HCT116 (cell line): ENCODE results near the gene NCBP2. TPM values are rescaled to one million over a fixed set of nuclear protein-coding genes. Genes with fewer than 3 reads are reported as not detected.
A peak's percentile ranks its signal among the peaks of the same experiment; 100 is the strongest.

Source experiments
- ATAC-seq: fragments of 200-7000 bp; cut with Tn5 transposase; 2 replicates; pipeline ENCODE4 v1.9.1; 2020; ENCODE audit warnings: mild to moderate bottlenecking, moderate library complexity
- BruUV-seq: library from RNA; stranded (reverse); fragments of 400-500 nt; replicated peaks from 2 replicates; lab custom pipeline; 2021; lab: Mats Ljungman, UMichigan
- CTCF ChIA-PET: fragments of 300-600 bp; sonication (Branson Sonifier 250); formaldehyde crosslinking; loops from one replicate; lab custom pipeline; 2021; ENCODE audit warnings: antibody characterized with exemption; lab: Charles Lee
- POLR2A ChIA-PET: fragments of 300-600, 350-600 bp; sonication (Branson Sonifier 250); formaldehyde crosslinking; loops from one replicate; lab custom pipeline; 2021; ENCODE audit warnings: antibody characterized with exemption; lab: Charles Lee
- RAD21 ChIA-PET, 2 experiments: fragments of 300-600 bp; sonication (Branson Sonifier 250); formaldehyde crosslinking; loops; one replicate each; lab custom pipeline; 2023; ENCODE audit warnings: low total read pairs in 2 of 2; ENCODE audit not compliant: uncharacterized antibody in 2 of 2, unreplicated experiment in 2 of 2, low non-redundant PET in 1 of 2; lab: Charles Lee
- DNase-seq: peaks from one replicate; pipeline ENCODE4 v3.0.0-alpha.2; 2010; ENCODE audit warnings: low read depth, low spot score
- H2AFZ ChIP-seq: fragments of 200-600 bp; shearing (Covaris generic), sonication (generic); 2 replicates; pipeline ENCODE4 v1.6.1; 2017; ENCODE audit warnings: low read depth, mixed run types, mixed read lengths, antibody characterized with exemption, low read length; ENCODE audit not compliant: poor library complexity, severe bottlenecking
- H3K27ac ChIP-seq: 2 replicates; pipeline ENCODE4 v1.5.1; 2012; ENCODE audit warnings: low read depth, low read length
- H3K27me3 ChIP-seq: fragments of 200-600 bp; sonication (generic); 2 replicates; pipeline ENCODE4 v1.6.1; 2016; ENCODE audit warnings: mixed run types, low read length, mixed read lengths; ENCODE audit not compliant: insufficient read depth
- H3K36me3 ChIP-seq, 2 experiments: fragments of 200-500 bp in 1 of 2; fragments of 200-600 bp in 1 of 2; sonication (Bioruptor generic) in 1 of 2; sonication (generic) in 1 of 2; 2 replicates each; pipeline versions ENCODE4 v1.5.1 to v1.6.1; 2014 to 2016; ENCODE audit warnings: low read length in 2 of 2, inconsistent platforms in 1 of 2, mixed read lengths in 1 of 2, mixed run types in 1 of 2; ENCODE audit not compliant: insufficient read depth in 2 of 2, control insufficient read depth in 1 of 2
- H3K4me1 ChIP-seq, 2 experiments: fragments of 200-600 bp in 1 of 2; sonication (generic) in 1 of 2; 2 replicates each; pipeline versions ENCODE4 v1.5.1 to v1.6.1; 2012 to 2017; ENCODE audit warnings: low read length in 2 of 2, inconsistent platforms in 1 of 2, mild to moderate bottlenecking in 1 of 2, mixed read lengths in 1 of 2, mixed run types in 1 of 2, moderate library complexity in 1 of 2; ENCODE audit not compliant: insufficient read depth in 2 of 2, control insufficient read depth in 1 of 2
- H3K4me2 ChIP-seq: fragments of 200-600 bp; sonication (generic); 2 replicates; pipeline ENCODE4 v1.6.1; 2017; ENCODE audit warnings: mixed run types, low read length, mixed read lengths
- H3K4me3 ChIP-seq, 2 experiments: fragments of 200-600 bp in 1 of 2; sonication (generic) in 1 of 2; replicated peaks in 1 of 2; 2 replicates each; pipeline ENCODE4 v1.5.1; 2011 to 2016; ENCODE audit warnings: low read length in 2 of 2, control low read depth in 1 of 2, low read depth in 1 of 2, mild to moderate bottlenecking in 1 of 2, mixed read lengths in 1 of 2, mixed run types in 1 of 2
- H3K79me2 ChIP-seq: fragments of 200-600 bp; sonication (generic); 2 replicates; pipeline ENCODE4 v1.6.1; 2017; ENCODE audit warnings: mild to moderate bottlenecking, mixed run types, low read length, moderate library complexity, mixed read lengths; ENCODE audit not compliant: insufficient read depth
- H3K9ac ChIP-seq: fragments of 200-600 bp; sonication (generic); 2 replicates; pipeline ENCODE4 v1.6.1; 2016; ENCODE audit warnings: low read length, mixed read lengths
- H3K9me2 ChIP-seq: fragments of 200-600 bp; sonication (generic), shearing (Covaris generic); 2 replicates; pipeline ENCODE4 v1.6.1; 2017; ENCODE audit warnings: mixed run types, mild to moderate bottlenecking, moderate library complexity; ENCODE audit not compliant: insufficient read depth
- H3K9me3 ChIP-seq, 2 experiments: fragments of 200-500 bp in 1 of 2; fragments of 200-600 bp in 1 of 2; sonication (Bioruptor generic) in 1 of 2; sonication (generic) in 1 of 2; 2 replicates each; pipeline ENCODE4 v1.6.1; 2014 to 2017; ENCODE audit warnings: low read length in 2 of 2, mixed read lengths in 2 of 2, inconsistent platforms in 1 of 2, low read depth in 1 of 2, mild to moderate bottlenecking in 1 of 2, mixed run types in 1 of 2, moderate library complexity in 1 of 2; ENCODE audit not compliant: control insufficient read depth in 1 of 2, insufficient read depth in 1 of 2
- H4K20me1 ChIP-seq: fragments of 200-600 bp; sonication (generic), shearing (Covaris generic); 2 replicates; pipeline ENCODE4 v1.6.1; 2017; ENCODE audit warnings: mixed run types, mild to moderate bottlenecking, moderate library complexity; ENCODE audit not compliant: insufficient read depth
- CTCF ChIP-seq, 3 experiments: fragments of 200-600 bp in 1 of 3; sonication (generic) in 1 of 3; IDR thresholded peaks in 2 of 3; conservative IDR thresholded peaks in 1 of 3; 2 replicates each; pipeline ENCODE4 v1.5.1; 2012 to 2017; ENCODE audit warnings: low read depth in 2 of 3, low read length in 2 of 3, antibody characterized with exemption in 1 of 3, borderline replicate concordance in 1 of 3, control low read depth in 1 of 3, mild to moderate bottlenecking in 1 of 3, mixed read lengths in 1 of 3, mixed run types in 1 of 3, moderate library complexity in 1 of 3; ENCODE audit not compliant: insufficient read depth in 1 of 3
- ELF1 ChIP-seq: IDR thresholded peaks from 2 replicates; pipeline ENCODE4 v1.6.1; 2012; ENCODE audit warnings: low read depth, borderline replicate concordance
- EZH2 ChIP-seq: fragments of 200-600 bp; sonication (generic); IDR thresholded peaks from 2 replicates; pipeline ENCODE4 v1.6.1; 2017; ENCODE audit warnings: antibody characterized with exemption, mixed run types
- EZH2phosphoT487 ChIP-seq: fragments of 200-600 bp; IDR thresholded peaks from 2 replicates; pipeline ENCODE4 v1.6.1; 2018; ENCODE audit warnings: antibody characterized with exemption, borderline replicate concordance
- FOSL1 ChIP-seq: IDR thresholded peaks from 2 replicates; pipeline ENCODE4 v1.6.1; 2012; ENCODE audit warnings: low read depth
- RAD21 ChIP-seq: IDR thresholded peaks from 2 replicates; pipeline ENCODE4 v1.6.1; 2012; ENCODE audit warnings: low read depth, mild to moderate bottlenecking
- SIN3A ChIP-seq: IDR thresholded peaks from 2 replicates; pipeline ENCODE4 v1.6.1; 2012; ENCODE audit warnings: low read depth
- SP1 ChIP-seq: IDR thresholded peaks from 2 replicates; pipeline ENCODE4 v1.6.1; 2012; ENCODE audit warnings: low read depth
- SRF ChIP-seq: IDR thresholded peaks from 2 replicates; pipeline ENCODE4 v1.6.1; 2012; ENCODE audit warnings: low read depth
- TCF7L2 ChIP-seq: IDR thresholded peaks from 2 replicates; pipeline ENCODE4 v1.7.0; 2011; ENCODE audit warnings: borderline replicate concordance, inconsistent platforms; ENCODE audit not compliant: insufficient read depth, insufficient read length; ENCODE audit errors: extremely low read depth
- ZFX ChIP-seq: fragments of 450-650 bp; IDR thresholded peaks from 2 replicates; pipeline ENCODE4 v1.6.1; 2017
- intact Hi-C: fragments of 100-400 bp; cut with micrococcal nuclease; formaldehyde crosslinking; loops from 2 replicates; pipeline ENCODE4 v1.10.0; 2022
- total RNA-seq: library from RNA; stranded (reverse); gene quantifications from one replicate; pipeline ENCODE4 v1.2.1, GENCODE V29; 2021; ENCODE audit not compliant: unreplicated experiment
- TF ChIP-seq, protein P1 (sequence below): IDR thresholded peaks from 2 replicates; pipeline ENCODE4 v1.6.1; 2012
- TF ChIP-seq, protein P2 (sequence below): IDR thresholded peaks from 2 replicates; pipeline ENCODE4 v1.6.1; 2011; ENCODE audit warnings: mild to moderate bottlenecking, low read length, moderate library complexity; ENCODE audit not compliant: insufficient replicate concordance; ENCODE audit errors: extremely low read depth

Gene NCBP2
- total RNA-seq, 1 experiment from 2014 or later = 82.4 TPM

- peaks cover 7 to 21% of the 10 kb centered on the region in 2 experiments; a peak in 2 of 4 replicates for H3K4me1 ChIP-seq
- CTCF ChIA-PET = interaction anchor here (2.4 kb wide), 1 partner anchor 362 kb away, joined by 18 read pairs; no protein-coding TSS in a partner anchor
- no peak overlapping the region for H3K4me3 ChIP-seq
- no peaks in the 10 kb centered on the region for H3K27me3 ChIP-seq
- intact Hi-C loops = loop anchor here (1.0 kb wide), 1 partner anchor 362 kb away; no protein-coding TSS in a partner anchor
- no peaks in the 10 kb centered on the region for H3K9me2 ChIP-seq
- no peak overlapping the region for H3K9ac ChIP-seq
- no TSS peak for BruUV-seq
- TF ChIP-seq TCF7L2 (no peak), ZFX (no peak), EZH2phosphoT487 (no peak), RAD21 (peak; percentile 34; the same call in 1 of the 2 replicates), ELF1 (no peak)
- TF ChIP-seq, all 23 proteins: peak for 1
- ChIA-PET RAD21 (interaction anchor here in 1 of 2 experiments (0.6 kb wide), 1 partner anchor 18 kb away, joined by 3 read pairs; no protein-coding TSS in a partner anchor), POLR2A (no interaction called here)
- Histone ChIP-seq H3K9me3 (no peaks in the 10 kb centered on the region), H4K20me1 (no peaks in the 10 kb centered on the region), H3K79me2 (no peaks in the 10 kb centered on the region), H2AFZ (no peak overlapping the region), H3K27ac (no peak overlapping the region), H3K36me3 (no peaks in the 10 kb centered on the region), H3K4me2 (no peak overlapping the region)
- no peak for ATAC-seq
- no peak for DNase-seq
Observed at GRCh38 chr3:196971094-196971698, 28.9 kb upstream of the NCBP2 start.

DNA sequence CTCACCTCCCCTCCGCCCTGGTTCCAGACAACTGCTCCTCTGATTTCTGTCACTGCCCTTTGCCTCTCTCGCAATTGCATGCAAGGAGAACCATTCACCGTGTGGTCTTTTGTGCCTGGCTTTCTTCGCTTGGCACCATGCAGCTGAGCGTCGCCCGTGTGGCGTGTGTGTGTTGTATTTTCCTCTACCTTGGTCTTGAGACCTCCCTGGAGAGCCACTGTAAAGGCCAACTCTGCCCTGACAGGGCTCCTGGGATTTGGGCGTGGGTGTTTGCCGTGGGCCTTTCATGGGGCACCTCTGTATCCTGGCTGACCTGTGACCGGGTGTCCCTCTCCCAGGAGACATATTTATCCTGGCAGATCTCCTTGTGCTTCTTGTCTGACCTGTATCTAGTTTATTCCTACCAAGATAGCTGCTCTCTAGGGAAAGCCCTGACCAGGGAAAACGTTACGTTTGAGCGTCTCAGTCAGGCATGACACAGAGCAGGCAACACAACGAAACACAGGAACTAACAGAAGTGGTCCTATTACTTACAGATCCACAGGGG lies 28.3 kb upstream of the NCBP2 start:
- Histone ChIP-seq H3K9me3 (no peaks in the 10 kb centered on the region), H4K20me1 (no peaks in the 10 kb centered on the region), H3K27me3 (no peaks in the 10 kb centered on the region), H3K27ac (no peak overlapping the region), H3K4me2 (no peak overlapping the region), H3K4me1 (peaks cover 7 to 21% of the 10 kb centered on the region in 2 experiments; a peak in 2 of 4 replicates), H3K79me2 (no peaks in the 10 kb centered on the region), H2AFZ (no peak overlapping the region), H3K9me2 (no peaks in the 10 kb centered on the region), H3K36me3 (no peaks in the 10 kb centered on the region), H3K9ac (no peak overlapping the region), H3K4me3 (no peak overlapping the region)
- no peak for TF ChIP-seq ZFX
- no peak for TF ChIP-seq SRF
- TF ChIP-seq FOSL1 = no peak
- TF ChIP-seq EZH2 = no peak
- no peak for TF ChIP-seq ELF1
- no peak for TF ChIP-seq SP1
- no peak for TF ChIP-seq CTCF (IDR thresholded peaks at IDR 0.05 in 2 of 3, conservative IDR thresholded peaks at IDR 0.05 in 1 of 3; ENCODE audit: borderline replicate concordance in 1 of 3, insufficient read depth in 1 of 3, low read depth in 2 of 3, low read length in 2 of 3)
- no peak for TF ChIP-seq RAD21
- no peak for TF ChIP-seq SIN3A
- TF ChIP-seq, protein P1, sequence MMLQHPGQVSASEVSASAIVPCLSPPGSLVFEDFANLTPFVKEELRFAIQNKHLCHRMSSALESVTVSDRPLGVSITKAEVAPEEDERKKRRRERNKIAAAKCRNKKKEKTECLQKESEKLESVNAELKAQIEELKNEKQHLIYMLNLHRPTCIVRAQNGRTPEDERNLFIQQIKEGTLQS = no peak
- TF ChIP-seq, protein P2, sequence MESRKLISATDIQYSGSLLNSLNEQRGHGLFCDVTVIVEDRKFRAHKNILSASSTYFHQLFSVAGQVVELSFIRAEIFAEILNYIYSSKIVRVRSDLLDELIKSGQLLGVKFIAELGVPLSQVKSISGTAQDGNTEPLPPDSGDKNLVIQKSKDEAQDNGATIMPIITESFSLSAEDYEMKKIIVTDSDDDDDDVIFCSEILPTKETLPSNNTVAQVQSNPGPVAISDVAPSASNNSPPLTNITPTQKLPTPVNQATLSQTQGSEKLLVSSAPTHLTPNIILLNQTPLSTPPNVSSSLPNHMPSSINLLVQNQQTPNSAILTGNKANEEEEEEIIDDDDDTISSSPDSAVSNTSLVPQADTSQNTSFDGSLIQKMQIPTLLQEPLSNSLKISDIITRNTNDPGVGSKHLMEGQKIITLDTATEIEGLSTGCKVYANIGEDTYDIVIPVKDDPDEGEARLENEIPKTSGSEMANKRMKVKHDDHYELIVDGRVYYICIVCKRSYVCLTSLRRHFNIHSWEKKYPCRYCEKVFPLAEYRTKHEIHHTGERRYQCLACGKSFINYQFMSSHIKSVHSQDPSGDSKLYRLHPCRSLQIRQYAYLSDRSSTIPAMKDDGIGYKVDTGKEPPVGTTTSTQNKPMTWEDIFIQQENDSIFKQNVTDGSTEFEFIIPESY = no peak
- ChIA-PET RAD21 (no interaction called here), POLR2A (no interaction called here), CTCF (interaction anchor here (2.4 kb wide), 1 partner anchor 361 kb away, joined by 18 read pairs; no protein-coding TSS in a partner anchor)
- DNase-seq (no peak), ATAC-seq (no peak)
- intact Hi-C loops = loop anchor here (1.0 kb wide), 1 partner anchor 361 kb away; no protein-coding TSS in a partner anchor
- BruUV-seq = no TSS peak
